Stimulated activated CD4-positive, alpha-beta T cell treated with anti-CD3 and anti-CD28 coated beads, Interleukin-2, amount 100 ng/mL, for 48 hours (primary cell): ENCODE measurements around the gene BANP.
"Not testable (repeated sequence)": the region's sequence is repeated elsewhere in the genome, so short reads cannot be mapped to it uniquely, and the experiment has no call there.

Source experiments
- DNase-seq, 2 donors: peaks; one replicate each; pipeline ENCODE4 v3.0.0-alpha.2; 2020

The BANP gene

DNA sequence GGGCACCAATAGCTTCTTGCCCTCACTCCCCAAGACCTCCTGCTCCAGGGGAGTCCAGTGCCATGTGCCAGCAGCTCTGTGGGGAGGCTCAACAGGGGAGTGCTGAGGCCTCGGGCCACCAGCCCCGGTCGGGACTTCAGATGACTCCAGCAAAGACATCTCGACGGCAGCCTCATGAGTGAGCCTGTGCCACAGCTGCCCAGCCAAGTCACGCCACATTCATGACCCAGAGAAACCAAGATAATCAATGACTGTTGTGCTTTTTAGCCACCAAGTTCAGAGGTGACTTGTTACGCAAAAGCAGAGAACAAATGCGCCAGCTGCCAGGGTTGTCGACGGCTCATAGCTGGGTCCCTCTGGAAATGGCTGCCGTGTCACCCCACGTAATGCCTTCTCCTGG lies 157.5 kb downstream of the BANP start:
- no peak for DNase-seq

DNA sequence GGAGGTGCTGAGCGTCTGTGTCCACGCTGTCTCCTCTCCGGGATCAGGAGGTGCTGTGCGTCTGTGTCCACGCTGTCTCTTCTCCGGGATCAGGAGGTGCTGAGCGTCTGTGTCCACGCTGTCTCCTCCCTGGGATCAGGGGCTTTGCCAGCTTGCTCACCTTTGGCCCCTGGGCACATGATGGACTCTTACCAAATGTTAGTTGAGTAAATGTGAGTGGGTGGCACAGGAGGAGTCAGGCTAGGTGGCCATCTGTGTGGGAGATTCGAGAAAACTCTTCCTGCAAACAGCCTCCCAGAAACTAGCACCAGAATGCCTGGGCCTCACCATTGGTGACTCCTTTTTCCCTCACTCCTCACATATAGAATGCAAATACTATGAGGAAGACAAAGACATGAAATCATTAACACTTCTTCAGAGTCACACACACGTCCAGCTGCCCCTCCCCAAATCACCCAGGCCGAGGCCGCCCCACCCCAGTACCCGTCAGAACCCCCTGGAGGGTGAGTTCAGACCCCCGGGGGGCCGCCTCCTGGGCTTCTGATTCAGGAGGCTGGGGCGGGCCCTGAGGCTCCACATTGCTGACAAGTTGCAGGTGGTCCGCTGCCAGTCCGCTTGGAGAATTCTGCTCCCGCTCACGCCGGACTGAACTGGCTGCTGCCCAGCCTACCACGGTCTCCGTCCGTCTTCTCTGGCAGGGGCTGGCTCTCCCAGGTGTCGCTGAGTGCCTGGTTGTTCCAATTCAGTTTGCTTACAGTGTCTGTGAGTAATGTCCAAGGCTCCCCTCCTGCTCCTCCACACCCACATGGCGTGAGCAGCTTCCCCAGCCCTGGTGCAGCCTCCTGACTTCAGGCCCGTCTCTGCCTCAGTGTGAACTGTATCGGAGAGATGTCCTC lies 158.7 kb downstream of the BANP start:
- DNase-seq, result not testable (repeated sequence)

DNA sequence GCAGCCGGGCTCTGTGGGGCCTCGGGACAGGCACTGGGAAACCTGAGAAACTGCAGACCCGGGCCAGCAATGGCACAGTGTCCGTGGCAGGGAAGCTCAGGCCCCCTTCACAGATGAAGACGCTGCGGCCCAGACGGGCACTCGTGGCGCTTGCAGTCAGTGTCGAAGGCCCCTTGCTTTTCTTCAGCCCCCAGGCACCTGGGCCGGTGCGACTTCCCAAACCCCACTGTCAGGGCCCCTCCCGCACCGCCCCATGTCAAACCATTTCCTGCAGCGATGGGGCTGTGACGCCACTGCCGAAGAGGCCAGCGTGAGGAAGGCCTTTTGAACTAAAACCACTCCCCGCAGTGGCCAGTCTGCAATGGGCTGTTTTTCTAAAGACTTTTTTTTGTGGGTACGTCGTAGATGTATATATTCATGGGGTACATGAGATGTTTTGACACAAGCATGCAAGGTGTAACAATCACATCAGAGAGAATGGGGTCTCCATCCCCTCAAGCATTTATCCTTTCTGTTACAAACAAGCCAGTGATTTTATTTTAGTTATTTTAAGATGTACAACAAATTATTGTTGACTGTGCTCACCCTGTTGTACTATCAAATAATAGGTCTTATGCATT lies 159.8 kb downstream of the BANP start:
- DNase-seq, result not testable (repeated sequence)

DNA sequence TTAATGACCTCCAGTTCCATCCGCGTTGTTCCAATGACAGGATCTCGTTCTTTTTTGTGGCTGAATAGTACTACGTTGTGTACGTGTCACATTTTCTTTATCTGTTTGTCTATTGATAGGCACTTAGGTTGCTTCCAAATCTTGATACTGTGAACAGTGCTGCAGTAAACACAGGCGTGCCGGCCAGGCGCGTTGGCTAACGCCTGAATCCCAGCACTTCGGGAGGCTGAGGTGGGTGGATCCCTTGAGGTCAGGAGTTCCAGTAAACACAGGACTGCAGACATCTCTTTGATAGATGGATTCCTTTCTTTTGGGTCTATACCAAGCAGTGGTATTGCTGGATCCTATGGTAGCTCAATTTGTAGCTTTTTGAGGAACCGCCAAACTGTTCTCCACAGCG lies 160.7 kb downstream of the BANP start:
- DNase-seq, result not testable (repeated sequence)

DNA sequence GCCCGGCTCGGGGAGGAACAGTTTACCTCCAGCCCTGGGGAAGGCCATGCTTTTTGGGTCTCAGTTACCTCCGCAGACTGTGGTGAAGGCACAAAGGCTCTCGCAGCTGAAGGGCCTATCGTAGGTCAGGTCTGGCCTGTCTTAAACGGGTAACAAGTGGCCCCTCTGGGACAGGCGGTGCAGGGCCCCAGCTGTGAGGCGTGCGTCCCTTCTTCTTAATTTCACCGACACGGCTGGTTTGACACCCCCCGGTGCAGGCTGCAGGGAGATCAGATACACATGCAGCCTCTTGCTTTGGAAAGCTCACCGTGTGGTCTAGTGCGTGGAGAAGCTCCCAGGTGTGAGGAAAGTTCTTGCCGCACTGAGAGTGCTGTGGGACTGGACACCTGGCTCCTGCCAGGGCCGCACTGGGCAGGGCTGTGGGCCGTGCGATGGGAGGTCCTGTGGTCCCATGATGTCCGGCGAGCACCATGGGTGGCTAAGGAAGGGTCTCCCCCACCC lies 162.4 kb downstream of the BANP start:
- DNase-seq, result no peak

DNA sequence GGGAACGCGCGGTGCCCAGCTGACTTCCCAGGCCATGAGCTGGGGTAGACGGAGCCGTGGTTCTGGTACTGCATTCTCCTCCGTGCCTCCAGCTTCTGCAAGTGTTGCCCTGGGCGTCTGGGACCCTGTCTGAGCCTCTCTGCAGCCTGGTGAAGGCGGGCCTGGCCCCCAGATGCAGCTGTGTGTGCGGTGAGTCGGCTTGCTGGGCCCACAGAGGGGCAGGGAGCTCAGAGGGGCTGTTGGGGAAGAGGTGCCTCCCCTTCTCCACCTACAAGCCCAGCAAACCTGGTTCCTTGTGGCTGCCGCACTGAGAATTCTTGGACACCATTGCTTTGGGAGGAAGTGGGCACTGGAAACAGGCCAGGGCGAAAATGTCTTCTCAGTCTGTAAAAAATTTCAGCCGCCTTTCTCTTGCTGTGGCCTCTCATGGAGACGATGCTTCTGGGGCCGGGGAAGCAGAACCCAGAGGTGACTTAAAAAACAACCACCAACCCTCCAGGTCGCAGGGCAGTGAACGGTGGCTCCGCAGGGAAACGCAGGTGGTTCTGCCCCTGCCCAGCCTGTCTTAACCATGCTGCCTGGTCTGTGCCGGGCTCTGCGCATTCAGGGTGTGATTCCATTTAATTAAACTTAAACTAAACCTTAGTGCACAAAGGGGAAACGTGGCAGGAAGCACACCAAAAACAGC lies 163.5 kb downstream of the BANP start:
- DNase-seq, result not testable (repeated sequence)

DNA sequence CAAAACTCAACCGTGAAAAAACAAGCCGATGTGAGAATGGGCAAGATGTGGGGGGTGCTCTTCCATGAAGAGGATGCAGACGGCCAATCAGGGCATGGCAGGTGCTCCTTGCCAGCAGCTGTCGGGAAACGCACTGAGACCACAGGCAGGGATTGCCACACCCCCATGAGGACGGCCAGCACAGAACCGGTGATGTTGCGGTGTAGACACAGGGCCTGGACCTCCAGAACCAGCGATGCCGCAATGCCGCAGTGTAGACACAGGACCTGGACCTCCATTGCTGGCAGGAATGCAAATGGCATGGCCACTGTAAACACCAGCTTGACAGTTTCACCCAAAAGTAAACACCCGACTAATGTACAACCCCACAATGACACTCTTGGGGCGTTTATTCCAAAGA lies 164.9 kb downstream of the BANP start:
- DNase-seq, result no peak

DNA sequence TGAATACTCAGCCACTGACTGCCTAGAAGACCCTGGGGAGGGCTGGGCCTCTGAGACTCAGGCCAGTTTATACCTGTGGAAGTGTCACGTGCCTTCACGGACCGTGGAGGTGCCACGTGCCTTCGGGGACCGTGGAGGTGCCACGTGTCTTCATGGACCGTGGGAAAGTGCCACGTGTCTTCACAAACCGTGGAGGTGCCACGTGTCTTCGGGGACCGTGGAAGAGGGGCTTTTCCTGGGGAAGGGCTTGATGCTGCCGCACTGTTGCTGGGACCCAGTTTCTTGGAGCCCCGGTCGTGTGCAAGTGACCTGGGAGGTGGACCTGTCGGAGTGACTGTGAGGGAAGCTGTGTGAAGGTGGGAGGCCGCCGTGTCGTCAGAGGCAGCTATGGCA lies 166.2 kb downstream of the BANP start:
- DNase-seq, result no peak

DNA sequence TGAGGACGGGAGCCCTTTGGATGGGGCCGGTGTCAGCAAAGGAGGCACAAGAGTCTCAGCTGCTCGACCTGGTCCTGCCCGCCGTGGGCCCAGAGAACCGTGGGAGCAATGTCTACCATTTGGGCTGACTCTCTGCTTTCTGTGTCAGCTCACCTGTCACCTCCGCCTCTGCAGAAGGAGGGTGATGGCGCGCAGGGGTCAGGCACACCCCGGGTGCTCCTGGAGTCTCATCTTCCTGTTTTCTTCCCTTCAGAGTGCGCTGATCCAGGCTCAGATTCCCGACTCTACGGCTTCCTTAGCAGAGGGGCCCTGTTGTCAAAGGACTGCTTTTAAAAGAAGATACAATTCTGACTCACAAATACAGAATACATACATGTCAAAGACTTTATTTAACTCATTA lies 167.1 kb downstream of the BANP start:
- DNase-seq, result no peak

DNA sequence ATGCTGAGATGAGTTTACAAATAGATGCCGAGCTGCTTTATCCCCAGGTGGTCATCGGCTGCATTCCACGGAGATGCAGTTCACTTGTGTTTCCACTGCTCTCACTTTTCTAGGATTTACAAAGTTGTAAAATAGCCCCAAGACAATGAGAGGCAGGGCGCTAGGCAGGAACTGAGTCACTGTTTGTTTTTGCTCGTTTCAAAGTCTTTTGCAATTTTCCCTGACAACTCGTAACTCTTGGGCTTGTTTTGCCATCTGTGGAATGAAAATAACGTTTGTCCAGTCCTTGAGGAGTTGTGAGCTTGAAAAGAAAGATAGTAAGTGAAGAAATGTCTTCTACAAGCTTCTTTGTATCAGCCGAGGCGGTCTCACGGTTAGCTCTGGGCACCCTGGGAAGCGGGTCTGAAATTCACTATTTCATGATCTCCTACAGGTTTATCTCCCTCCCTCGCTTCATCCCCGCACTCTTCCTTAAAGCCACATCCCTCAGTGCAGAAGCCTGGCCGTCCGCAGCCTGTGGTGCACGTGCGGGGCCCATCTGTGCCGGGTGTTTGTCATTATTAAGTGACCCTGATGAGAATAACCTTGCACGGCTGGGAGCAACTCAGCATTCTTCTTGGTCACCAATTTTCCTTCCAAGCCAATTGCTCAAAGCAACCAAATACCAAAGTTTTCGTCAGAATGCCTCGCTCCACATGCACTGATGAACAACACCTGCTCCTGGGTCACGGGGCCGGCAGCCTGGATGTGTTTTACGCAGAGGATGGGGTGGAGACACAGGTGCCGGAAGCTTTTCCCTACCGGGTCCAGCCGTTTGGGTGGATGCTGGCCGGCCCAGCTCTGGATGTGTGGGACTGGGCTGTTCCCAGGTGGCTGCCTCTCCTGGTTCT lies 167.9 kb downstream of the BANP start:
- DNase-seq, result not testable (repeated sequence)

DNA sequence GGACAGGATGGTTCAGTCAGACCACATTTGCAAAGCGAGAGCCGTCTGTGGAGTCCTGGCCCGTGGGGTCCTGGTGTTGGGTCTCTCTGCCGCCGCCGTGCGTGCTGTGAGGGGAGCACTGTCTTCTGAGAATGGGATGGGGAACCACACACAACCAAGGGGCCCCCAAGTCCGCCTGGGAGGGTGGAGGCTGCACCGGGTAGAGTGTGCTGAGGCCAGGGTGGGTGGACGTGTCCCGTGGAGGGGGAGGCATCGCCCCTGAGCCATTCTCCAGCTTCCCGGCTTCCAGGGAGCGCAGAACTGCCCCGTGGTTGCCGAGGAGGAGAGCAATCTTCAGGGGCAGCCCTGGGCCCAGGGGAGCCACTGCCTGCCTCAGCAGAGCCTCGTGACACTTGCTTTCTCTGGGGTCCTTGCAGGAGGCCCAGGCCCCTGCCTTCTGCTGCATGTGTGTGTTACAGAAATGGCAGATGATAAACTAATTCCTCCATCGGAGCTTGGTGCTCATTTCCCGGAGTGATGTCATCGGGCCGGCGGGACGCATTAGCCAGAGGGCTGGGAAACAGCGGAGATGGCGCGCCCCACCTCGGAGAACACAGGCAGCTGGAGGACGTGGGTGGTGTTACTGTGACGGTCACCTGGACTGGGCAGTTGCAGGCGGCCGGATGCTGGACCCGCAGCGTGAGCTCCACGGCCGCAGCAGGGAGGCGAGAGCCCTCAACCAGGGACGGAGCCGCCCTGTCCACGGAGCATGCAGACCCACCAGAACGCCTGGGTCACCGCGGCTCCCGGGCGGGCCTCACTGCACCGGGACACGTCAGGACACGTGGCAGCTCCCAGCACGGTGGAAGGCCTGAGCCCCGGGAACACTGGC lies 168.9 kb downstream of the BANP start:
- not testable (repeated sequence) for DNase-seq

DNA sequence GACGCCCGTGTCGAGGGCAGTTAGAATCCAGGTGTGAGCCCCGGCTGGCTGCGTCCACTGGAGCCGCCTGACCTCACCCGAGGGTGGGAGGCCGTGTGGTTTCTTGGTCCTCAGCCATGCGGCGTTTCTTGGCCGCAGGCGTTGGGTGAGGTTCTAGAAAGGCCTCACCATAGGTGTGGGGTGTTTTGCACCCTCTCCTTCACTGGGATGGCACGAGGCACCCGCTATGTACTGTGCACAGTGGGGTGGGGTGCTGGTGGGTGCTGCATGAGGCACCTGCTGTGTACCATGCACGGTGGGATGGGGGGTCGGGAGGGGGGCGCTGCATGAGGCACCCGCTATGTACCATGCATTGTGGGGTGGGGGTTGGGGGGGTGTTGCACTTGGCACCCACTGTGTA lies 169.6 kb downstream of the BANP start:
- DNase-seq, result no peak

DNA sequence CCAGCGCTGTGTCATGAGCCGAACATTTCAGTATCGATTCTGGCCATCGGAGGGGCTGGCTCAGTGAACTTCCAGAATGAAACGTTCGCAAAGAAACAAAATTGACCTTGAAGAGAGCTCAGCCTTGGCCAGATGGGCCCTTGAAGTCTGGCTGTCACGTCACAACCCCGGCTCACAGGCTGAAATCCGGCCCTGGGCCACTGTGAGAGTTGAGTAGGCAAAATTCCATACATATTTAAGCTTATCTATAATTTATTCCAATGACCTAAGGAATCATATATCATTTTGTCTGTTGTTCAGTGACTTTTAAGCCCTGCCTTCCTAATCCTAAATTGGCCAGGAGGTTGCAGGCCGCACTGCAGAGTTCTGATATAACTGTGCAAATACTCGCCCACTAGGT lies 170.2 kb downstream of the BANP start:
- DNase-seq, result not testable (repeated sequence)

DNA sequence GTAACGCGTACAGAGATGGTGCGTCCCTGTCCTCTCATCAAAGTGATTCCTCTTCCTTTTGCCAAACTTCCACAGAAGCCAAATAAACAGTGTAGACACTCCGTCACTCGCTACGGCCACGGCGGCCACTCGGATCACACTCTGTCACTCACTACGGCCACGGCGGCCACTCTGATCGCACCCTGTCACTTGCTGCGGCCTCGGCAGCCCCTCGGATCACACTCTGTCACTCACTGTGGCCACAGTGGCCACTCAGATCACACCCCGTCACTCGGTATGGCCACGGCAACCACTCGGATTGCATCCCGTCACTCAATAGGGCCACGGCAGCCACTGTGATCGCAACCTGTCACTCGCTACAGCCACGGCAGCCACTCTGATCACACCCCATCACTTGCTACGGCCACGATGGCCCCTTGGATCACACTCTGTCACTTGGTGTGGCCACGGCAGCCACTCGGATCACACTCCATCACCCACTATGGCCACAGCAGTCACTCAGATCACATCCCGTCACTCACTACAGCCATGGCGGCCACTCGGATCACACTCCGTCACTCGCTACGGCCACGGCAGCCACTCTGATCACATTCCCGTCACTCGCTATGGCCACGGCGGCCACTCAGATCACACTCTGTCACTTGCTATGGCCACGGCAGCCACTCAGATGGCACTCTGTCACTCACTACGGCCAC lies 170.8 kb downstream of the BANP start:
- no peak for DNase-seq
